ENCODE data around the gene GLB1L. TPM values are rescaled to one million over a fixed set of nuclear protein-coding genes. Genes with fewer than 3 reads are reported as not detected.
A peak's percentile ranks its signal among the peaks of the same experiment; 100 is the strongest.

The GLB1L gene
- total and polyA plus RNA-seq, 5 experiments from 2014 or later = 0.62 to 2.7 (median 1.8) TPM

- H3K4me1 Mint-ChIP-seq = peaks cover 25 to 74% (median 67%) of the 10 kb centered on the region in 4 donors
- no peaks in the 10 kb centered on the region for H3K27me3 Mint-ChIP-seq
- H3K27ac Mint-ChIP-seq = peak overlapping the region; percentile 77 to 99 (median 95)
- POLR2A ChIA-PET = interaction anchor here (1.2 to 15.9 kb wide), 10 partner anchors 16 to 92 kb away, joined by 3 to 591 read pairs (median 39); partner anchors contain the start of genes ABCB6, ANKZF1, ATG9A and CNPPD1
- H3K9me3 Mint-ChIP-seq = no peaks in the 10 kb centered on the region
- peaks cover 0 to 44% (median 33%) of the 10 kb centered on the region in 3 donors for H3K36me3 Mint-ChIP-seq
- DNase-seq = no peak
- ATAC-seq = no peak
- peak overlapping the region; percentile 78 to 100 (median 94) for H3K4me3 Mint-ChIP-seq
These were observed 6.8 kb upstream of the GLB1L start for GRCh38 chr2:219252084-219252483.

DNA sequence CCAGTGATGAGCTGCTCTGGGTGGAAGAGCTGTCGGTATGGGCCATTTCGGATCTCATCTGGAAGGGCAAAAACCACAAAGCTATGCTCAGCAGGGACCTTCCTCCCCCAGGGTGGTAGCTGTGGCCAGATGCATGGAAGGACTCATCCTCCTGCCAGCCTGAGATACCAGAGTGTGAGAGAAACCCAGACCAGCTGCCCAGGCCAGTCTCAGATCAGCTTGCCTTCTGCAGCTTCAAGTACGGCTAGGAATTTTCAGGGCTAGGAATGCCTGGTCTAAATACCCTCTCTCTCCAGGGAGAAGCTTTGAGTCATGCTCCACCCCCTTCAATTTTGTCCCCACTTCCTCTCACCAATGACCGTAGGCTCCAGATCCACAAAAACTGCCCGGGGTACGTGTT is 6.4 kb upstream of the GLB1L start:
- H3K36me3 Mint-ChIP-seq = peaks cover 0 to 44% (median 33%) of the 10 kb centered on the region in 3 donors
- POLR2A ChIA-PET = interaction anchor here (1.2 to 15.9 kb wide), 10 partner anchors 16 to 91 kb away, joined by 3 to 591 read pairs (median 39); partner anchors contain the start of genes ABCB6, ANKZF1, ATG9A and CNPPD1
- peaks cover 28 to 78% (median 71%) of the 10 kb centered on the region in 4 donors for H3K4me1 Mint-ChIP-seq
- H3K27me3 Mint-ChIP-seq = no peaks in the 10 kb centered on the region
- ATAC-seq (no peak), DNase-seq (no peak)
- peak overlapping the region; percentile 78 to 100 (median 94) for H3K4me3 Mint-ChIP-seq
- H3K27ac Mint-ChIP-seq = peak overlapping the region; percentile 77 to 99 (median 95)
- no peaks in the 10 kb centered on the region for H3K9me3 Mint-ChIP-seq

- H3K4me1 Mint-ChIP-seq = peaks cover 26 to 81% (median 76%) of the 10 kb centered on the region in 4 donors
- ATAC-seq (no peak), DNase-seq (peak in 1 of 10 donors; percentile 30)
- H3K27ac Mint-ChIP-seq = peak overlapping the region; percentile 88 to 99 (median 98)
- peaks cover 0 to 44% (median 33%) of the 10 kb centered on the region in 3 donors for H3K36me3 Mint-ChIP-seq
- POLR2A ChIA-PET = interaction anchor here (0.6 to 15.9 kb wide), 13 partner anchors 15 to 293 kb away, joined by 3 to 591 read pairs (median 9); partner anchors contain the start of genes ABCB6, ANKZF1, ATG9A and CHPF
- H3K4me3 Mint-ChIP-seq = peak overlapping the region; percentile 78 to 100 (median 94)
- H3K27me3 Mint-ChIP-seq = no peaks in the 10 kb centered on the region
- H3K9me3 Mint-ChIP-seq = no peaks in the 10 kb centered on the region
These were observed 5.0 kb upstream of the GLB1L start for GRCh38 chr2:219250049-219250781.

DNA sequence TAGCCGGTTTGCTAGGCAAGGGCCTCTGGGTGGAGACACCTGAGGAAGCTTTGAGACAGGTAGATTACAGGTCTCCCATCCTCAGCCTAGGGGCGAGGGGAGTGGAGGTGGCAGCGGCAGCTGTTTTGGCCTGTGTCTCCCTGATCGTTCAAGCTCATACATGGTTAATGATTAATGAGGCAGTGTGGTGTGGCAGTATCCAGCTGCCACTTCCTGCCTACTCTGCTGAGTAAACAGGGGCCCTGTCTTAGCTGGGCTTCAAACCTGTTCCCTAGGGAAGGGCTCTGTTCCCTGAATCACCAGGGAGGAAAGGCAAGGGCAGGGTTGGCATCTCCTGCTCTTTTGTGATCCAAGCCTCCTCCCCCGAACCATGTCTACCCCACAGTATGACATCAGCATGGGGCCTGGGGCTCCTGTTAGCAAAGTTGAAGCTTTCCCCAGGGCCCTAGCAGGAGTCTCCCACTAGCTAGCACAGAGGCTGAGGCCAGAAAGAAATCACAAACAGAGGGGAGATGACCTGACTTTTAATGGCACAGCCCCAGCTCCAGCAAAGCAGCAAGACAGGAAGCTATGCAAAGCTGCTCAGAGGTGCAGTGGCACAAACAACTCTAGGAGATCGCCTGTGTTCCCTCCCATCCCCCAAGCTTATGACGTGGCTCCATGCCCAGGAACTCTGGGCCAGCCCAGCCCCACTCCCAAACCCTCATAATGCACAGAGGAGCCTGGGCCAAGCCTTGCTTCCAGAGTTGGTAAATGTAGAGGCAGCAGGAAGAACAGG is 4.1 kb upstream of the GLB1L start:
- Mint-ChIP-seq H3K4me1 (peaks cover 28 to 82% (median 76%) of the 10 kb centered on the region in 4 donors), H3K9me3 (no peaks in the 10 kb centered on the region), H3K27me3 (no peaks in the 10 kb centered on the region), H3K36me3 (peaks cover 0 to 44% (median 33%) of the 10 kb centered on the region in 3 donors), H3K27ac (peak overlapping the region; percentile 88 to 99 (median 97)), H3K4me3 (peak overlapping the region; percentile 78 to 100 (median 94))
- ATAC-seq = peak in 1 of 2 donors; percentile 1
- POLR2A ChIA-PET = interaction anchor here (0.7 to 15.9 kb wide), 14 partner anchors 14 to 853 kb away, joined by 3 to 591 read pairs (median 8); partner anchors contain the start of genes ABCB6, ANKZF1, ATG9A and CHPF
- DNase-seq = peak in 9 of 10 donors; percentile 30 to 70 (median 51)

- ATAC-seq = no peak
- Mint-ChIP-seq H3K27ac (peak overlapping the region; percentile 88 to 99 (median 97)), H3K9me3 (no peaks in the 10 kb centered on the region), H3K27me3 (no peaks in the 10 kb centered on the region), H3K4me1 (peaks cover 28 to 86% (median 78%) of the 10 kb centered on the region in 4 donors), H3K4me3 (peak overlapping the region; percentile 78 to 100 (median 94)), H3K36me3 (peaks cover 0 to 44% (median 33%) of the 10 kb centered on the region in 3 donors)
- POLR2A ChIA-PET = interaction anchor here (0.5 to 15.9 kb wide), 15 partner anchors 10 to 852 kb away, joined by 3 to 591 read pairs (median 8); partner anchors contain the start of genes ABCB6, ANKZF1, ATG9A and CNPPD1
- no peak for DNase-seq
These were observed 3.6 kb upstream of the GLB1L start for GRCh38 chr2:219248845-219249202.

DNA sequence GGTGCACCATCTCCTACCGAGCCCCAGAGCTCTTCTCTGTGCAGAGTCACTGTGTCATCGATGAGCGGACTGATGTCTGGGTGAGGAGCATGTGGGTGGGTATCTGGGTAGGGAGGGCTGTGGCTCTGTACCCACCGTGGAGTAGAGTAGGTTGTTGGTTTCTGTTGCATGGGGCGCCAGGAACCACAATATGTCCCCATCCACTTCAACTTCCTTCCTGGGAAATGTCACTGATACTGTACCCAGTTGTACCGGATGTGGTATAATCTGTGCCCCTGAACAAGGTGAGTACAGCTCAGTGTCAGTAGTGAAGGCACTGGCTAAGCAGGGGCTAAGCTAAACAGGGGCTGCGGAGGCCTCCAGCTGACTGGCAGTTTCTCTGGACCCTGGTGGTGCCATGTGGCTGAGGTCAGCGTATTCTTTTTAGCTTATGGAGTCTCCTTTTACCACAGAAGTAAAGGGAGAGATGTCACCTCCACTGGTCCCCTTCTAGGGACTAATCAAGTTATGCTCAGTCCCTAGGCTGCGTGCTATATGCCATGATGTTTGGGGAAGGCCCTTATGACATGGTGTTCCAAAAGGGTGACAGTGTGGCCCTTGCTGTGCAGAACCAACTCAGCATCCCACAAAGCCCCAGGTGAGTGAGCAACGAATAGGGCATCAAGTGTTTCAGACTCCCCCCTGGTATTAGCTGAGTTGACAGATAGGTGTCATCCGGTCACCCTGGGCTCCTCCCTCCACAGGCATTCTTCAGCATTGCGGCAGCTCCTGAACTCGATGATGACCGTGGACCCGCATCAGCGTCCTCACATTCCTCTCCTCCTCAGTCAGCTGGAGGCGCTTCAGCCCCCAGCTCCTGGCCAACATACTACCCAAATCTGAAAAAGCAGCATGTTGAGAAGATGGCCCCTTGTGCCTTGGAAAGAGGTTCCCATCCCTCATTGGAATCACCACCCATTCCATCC is 2.7 kb upstream of the GLB1L start:
- peak overlapping the region; percentile 74 to 100 (median 90) for H3K4me3 Mint-ChIP-seq
- H3K36me3 Mint-ChIP-seq = peaks cover 0 to 44% (median 33%) of the 10 kb centered on the region in 3 donors
- H3K27ac Mint-ChIP-seq = peak overlapping the region; percentile 84 to 99 (median 98)
- ATAC-seq = peak; percentile 70 to 83
- no peaks in the 10 kb centered on the region for H3K27me3 Mint-ChIP-seq
- peak in 9 of 10 donors; percentile 34 to 89 (median 76) for DNase-seq
- POLR2A ChIA-PET = interaction anchor here (0.5 to 15.9 kb wide), 20 partner anchors 11 to 851 kb away, joined by 3 to 591 read pairs (median 4); partner anchors contain the start of genes ABCB6, ANKZF1, ATG9A and CNPPD1
- peaks cover 28 to 93% (median 85%) of the 10 kb centered on the region in 4 donors for H3K4me1 Mint-ChIP-seq
- H3K9me3 Mint-ChIP-seq = no peaks in the 10 kb centered on the region

GRCh38 chr2:219246559-219246958 is 1.3 kb upstream of the GLB1L start:
- H3K27ac Mint-ChIP-seq = peak overlapping the region in 9 of 10 donors; percentile 94 to 99 (median 98)
- POLR2A ChIA-PET = interaction anchor here (1.1 to 15.9 kb wide), 10 partner anchors 11 to 69 kb away, joined by 4 to 591 read pairs (median 10); partner anchors contain the start of genes ABCB6, ANKZF1, ATG9A and CNPPD1
- H3K4me3 Mint-ChIP-seq = peak overlapping the region; percentile 78 to 100 (median 92)
- H3K36me3 Mint-ChIP-seq = peaks cover 0 to 35% (median 32%) of the 10 kb centered on the region in 3 donors
- ATAC-seq (no peak), DNase-seq (no peak)
- H3K4me1 Mint-ChIP-seq = peaks cover 23 to 82% (median 81%) of the 10 kb centered on the region in 4 donors
- no peaks in the 10 kb centered on the region for H3K9me3 Mint-ChIP-seq
- no peaks in the 10 kb centered on the region for H3K27me3 Mint-ChIP-seq

DNA sequence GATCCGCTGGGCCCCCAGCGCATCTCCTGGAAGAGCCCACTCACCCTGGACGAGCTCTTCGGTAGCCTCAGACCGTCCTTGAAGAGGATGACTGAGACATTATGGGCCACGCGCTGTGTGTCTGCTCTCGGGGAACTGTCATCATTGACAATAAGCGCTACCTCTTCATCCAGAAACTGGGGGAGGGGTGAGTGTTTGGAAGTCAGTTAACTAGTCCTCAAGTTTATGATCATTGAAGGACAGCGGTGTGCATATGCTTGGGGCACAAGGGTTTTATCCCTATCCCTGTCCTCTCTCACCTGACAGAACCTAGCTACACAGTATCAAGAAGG is 621 bp upstream of the GLB1L start:
- Mint-ChIP-seq H3K36me3 (peaks cover 0 to 28% (median 25%) of the 10 kb centered on the region in 3 donors), H3K27ac (peak overlapping the region; percentile 94 to 99 (median 98)), H3K9me3 (no peaks in the 10 kb centered on the region), H3K27me3 (no peaks in the 10 kb centered on the region), H3K4me1 (peaks cover 22 to 75% (median 75%) of the 10 kb centered on the region in 4 donors), H3K4me3 (peak overlapping the region; percentile 84 to 100 (median 96))
- POLR2A ChIA-PET = interaction anchor here (1.1 to 20.8 kb wide), 12 partner anchors 3 to 69 kb away, joined by 4 to 591 read pairs (median 10); partner anchors contain the start of genes ABCB6, ANKZF1, ATG9A and CNPPD1
- DNase-seq (peak in 1 of 10 donors; percentile 22), ATAC-seq (no peak)

DNA sequence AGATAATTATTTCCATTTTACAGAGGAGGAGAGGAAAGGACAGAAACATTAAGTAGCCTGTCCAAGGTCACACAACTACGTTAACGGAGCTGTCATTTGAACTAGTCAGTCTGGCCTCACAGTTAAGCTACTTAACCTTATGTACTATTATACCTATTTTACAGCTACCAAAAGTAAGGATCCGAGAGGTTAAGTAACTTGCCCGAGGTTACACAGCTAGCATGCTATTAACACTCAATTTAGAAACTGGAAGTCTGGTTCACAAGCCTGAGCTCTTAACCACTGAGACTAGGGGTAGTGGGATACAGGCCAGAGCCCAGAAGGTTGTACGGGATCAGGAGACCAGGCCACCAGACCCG is 476 bp downstream of the GLB1L start:
- POLR2A ChIA-PET = interaction anchor here (0.6 to 20.8 kb wide), 18 partner anchors 4 to 85 kb away, joined by 3 to 591 read pairs (median 6); partner anchors contain the start of genes ABCB6, ANKZF1, ATG9A and CNPPD1
- Mint-ChIP-seq H3K36me3 (peaks cover 0 to 17% (median 14%) of the 10 kb centered on the region in 3 donors), H3K27ac (peak overlapping the region; percentile 94 to 99 (median 98)), H3K9me3 (no peaks in the 10 kb centered on the region), H3K4me1 (peaks cover 15 to 64% (median 64%) of the 10 kb centered on the region in 4 donors), H3K4me3 (peak overlapping the region; percentile 84 to 100 (median 96)), H3K27me3 (no peaks in the 10 kb centered on the region)
- DNase-seq = no peak
- ATAC-seq = no peak

DNA sequence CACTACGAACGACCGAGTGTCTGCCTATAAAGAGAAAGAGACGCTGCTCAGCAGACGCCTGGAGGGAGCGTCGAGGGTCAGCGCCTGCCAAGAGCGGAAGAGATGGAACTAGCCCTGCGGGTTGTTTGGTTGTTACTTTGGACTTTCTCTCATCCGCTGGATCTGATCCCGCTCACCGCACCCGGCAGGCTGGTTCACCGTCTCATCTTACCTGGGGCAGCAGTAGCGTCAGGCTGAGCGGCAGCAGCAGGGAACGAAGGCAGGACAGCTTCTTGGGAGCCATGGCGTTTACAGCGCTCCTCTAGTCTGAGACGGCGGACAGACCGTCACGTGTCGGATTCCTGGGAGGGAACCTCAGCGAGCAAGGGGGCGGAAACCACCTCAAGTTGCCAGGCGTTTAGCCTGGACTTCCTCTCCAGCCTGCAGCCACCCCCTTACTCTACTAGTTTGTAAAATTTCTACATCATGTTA is 1.9 kb downstream of the GLB1L start:
- Mint-ChIP-seq H3K4me1 (peaks cover 13 to 52% (median 50%) of the 10 kb centered on the region in 4 donors), H3K27me3 (no peaks in the 10 kb centered on the region), H3K27ac (peak overlapping the region; percentile 37 to 99 (median 74)), H3K9me3 (no peaks in the 10 kb centered on the region), H3K4me3 (peak overlapping the region in 9 of 10 donors; percentile 46 to 77 (median 63)), H3K36me3 (peaks cover 0 to 9% (median 4%) of the 10 kb centered on the region in 3 donors)
- no peak for DNase-seq
- no peak for ATAC-seq
- POLR2A ChIA-PET = interaction anchor here (15.9 to 20.8 kb wide), 2 partner anchors 6 to 8 kb away, joined by 591 read pairs; partner anchors contain the start of genes ANKZF1, ATG9A, GLB1L and STK16

Data from naive thymus-derived CD8-positive, alpha-beta T cell (primary cell).